ENCODE results near the gene ADISSP.

Gene ADISSP

DNA sequence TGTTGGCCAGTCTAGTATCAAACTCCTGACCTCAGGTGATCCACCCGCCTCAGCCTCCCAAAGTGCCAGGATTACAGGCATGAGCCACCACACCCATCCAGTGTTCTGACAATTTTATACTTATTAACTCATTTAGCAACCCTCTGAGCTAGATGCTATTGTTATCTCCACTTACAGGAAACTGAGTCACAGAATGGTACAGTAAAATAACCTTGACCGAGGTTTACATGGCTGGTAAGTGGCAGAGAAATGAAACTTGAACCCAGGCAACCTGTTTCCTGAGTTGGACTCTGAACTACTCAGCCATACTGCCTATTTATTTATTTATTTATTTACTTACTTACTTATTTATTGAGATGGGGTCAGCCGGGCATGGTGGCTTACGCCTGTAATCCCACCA lies 48.5 kb downstream of the ADISSP start:
- DNase-seq (ENCODE audit: low read depth, low spot score): no peak

DNA sequence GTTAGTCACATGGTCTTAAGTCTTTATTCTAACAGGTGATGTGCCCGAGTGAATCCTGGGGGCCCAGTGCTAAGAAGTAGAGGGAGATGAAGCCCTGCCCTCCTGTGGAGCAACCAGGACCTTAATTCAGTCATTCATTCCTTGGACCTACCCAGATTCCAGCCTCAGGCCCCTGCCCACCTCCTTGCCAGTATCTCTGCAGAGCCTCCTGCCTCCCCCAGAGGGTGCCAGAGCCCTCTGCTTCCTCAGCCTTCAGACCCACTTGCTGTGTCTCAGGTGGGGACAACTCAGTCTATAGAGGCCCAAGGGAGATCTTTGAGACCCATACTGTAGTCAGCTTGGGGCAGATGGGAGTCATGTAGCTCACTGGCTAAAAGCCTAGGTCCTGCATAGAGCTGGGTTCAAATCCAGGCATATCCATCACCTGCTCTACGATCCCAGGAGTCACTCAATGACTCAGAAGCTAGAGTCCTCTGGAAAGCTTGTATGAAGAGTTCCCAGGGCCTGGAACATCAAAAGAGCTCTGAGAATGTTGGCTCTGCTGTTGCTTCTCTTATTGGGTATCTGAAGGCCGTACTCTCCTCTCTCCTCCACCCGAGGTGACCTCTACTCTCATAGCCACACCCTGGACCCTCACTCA lies 51.2 kb downstream of the ADISSP start:
- peak; percentile 75 for DNase-seq (ENCODE audit: low read depth, low spot score)

DNA sequence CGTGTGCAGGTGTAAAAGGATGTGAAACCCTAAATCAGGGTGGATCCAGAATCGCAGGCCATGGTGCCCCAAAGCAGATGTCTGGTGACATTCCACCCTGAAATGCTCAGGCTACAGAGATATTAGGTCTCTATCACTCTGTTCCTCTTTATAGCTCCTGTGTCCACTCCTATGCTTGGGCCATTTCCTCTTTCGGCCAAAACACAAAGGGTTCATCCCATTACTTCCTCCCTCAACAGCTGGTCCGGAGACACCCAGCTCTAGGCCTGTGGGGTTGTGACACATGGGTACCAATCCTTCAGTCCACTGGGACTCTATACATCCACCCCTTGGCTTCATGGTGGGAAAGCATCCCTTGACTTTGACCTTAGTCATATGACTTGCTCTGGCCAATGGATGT lies 53.5 kb downstream of the ADISSP start:
- DNase-seq (ENCODE audit: low read depth, low spot score): no peak

DNA sequence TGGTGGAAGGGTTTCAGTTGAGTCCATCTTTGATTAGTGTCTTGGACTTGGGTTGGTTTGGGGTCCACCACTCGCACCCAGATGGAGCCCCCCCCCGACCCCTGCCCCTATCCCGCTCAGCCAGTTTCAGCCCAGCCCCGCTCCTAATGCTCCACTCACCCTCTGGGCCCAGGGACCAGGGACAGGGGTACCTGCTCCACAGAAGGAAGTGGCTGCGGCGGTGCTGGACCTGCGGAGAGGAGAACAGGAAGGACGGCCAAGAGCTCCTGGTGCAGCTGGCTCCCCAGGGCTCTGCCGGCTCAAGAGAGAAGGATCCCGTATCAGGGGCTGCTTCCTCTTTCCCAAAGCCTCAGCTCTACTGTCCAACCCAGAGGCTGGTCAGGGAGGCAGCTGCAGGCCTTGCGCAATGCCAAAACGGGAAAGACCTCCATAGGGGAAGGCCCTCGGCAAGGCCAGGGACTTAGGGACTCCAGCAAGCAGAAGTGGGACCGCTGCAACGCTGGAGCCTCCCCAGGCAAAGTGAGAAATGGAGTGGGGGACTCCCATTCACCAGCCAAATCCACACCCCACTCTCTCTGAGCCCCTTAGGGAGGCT lies 55.2 kb downstream of the ADISSP start, which contains the start of gene SIGLEC1:
TSS of gene SIGLEC1 (minus strand) at position 322 of the 595 bp plus-strand sequence. CDS start 5,472 bp downstream, outside the sequence.
- no peak for DNase-seq (ENCODE audit: low read depth, low spot score)

DNA sequence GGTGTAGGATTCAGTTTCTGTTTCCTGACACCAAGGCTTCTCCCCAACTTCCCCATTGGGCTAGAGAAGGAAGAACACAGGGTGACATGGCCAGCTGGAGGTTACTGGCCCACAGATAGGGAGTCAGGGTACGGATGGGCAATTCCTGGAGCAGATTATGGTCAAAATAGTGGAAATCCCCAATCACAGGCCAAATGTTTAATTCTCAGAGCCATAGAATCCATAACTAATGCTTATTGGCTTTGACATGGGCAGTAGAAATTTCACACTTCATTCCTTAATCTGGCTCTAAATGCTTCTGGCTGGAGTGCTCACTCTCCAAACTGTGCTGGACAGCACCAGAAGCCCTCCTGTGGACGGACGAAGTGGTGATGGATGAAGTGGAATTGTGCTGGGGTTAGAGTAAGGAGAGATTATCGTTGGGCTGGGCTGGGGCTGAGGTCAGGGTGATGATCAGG lies 56.0 kb downstream of the ADISSP start:
- DNase-seq (ENCODE audit: low read depth, low spot score): no peak

DNA sequence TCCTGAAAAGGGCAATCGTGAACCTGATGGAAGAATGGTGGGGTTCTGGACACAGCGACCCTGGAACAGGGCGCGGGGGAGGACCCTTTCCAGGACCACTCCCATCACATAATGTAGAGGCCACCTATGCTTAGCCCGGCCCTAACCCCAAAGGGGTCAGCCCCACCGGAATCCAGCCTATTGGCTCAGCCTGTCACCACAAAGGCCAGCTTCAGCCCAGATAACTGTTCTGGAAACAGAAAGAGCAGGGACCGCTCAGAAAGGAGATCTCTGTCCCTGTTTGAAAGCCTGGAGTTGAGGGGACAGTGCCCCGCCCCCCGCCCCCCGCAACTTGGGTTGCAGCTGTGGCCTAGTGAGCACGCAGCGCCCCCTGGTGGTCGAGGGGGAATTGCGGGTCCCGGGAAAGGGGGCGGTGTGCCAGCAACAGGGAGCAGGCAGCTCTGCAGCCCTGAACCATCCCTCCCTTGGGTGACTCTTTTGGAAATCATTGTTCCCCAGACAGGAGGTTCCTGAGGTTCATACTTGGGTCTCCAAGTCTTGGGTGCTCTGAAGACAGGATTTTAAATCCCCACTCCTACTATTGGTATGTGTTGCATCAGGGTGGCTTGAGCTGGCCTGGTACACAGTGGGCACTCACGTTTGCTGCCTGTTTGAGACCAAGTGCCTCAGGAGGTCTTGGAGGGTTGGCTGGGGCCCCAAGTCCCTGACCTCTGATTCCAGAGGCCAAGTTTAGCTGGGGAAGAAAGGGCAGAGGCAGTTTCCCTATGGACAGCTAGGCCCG lies 56.7 kb downstream of the ADISSP start:
- peak; percentile 80 for DNase-seq (ENCODE audit: low read depth, low spot score)

DNA sequence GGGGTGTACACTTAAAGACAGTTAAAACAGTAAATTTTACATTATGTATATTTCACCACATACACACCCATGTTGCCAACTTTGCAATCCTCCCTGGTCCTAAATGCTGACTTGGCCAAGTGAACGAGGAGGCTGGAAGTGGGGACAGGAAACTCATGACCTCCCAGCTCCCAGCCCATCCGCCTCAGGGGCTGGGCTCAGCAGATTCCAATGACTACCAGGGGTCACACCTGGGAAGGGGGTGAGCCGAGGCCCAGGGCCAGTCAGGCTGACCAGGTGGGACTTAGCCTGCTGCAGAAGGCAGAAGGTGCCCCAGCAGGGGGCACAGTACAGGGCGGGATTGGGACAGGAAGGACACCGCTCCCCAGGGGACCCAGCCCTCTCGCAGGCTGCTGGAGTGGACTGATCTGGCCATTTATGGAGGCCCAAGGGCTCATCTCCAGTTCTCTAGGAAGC lies 57.5 kb downstream of the ADISSP start:
- no peak for DNase-seq (ENCODE audit: low read depth, low spot score)

DNA sequence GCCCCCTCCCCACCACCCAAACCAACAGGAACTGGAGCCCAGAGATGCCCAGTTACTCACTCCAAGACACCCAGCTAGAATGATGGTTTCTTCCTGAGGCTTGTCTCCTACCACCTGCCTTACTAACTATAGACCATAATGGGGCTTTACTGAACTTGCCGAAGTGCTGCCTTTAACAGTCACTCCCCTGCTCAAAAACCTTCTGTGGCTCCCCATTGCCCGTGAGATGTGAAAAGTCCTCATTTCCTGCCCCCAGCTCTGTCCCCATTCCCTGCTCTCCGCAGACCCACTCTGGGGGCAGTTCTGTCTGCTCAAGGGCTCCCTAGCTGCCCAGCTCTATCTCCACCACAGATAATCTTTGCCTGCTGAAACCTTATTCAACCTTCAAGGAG lies 60.0 kb downstream of the ADISSP start:
- no peak for DNase-seq (ENCODE audit: low read depth, low spot score)

DNA sequence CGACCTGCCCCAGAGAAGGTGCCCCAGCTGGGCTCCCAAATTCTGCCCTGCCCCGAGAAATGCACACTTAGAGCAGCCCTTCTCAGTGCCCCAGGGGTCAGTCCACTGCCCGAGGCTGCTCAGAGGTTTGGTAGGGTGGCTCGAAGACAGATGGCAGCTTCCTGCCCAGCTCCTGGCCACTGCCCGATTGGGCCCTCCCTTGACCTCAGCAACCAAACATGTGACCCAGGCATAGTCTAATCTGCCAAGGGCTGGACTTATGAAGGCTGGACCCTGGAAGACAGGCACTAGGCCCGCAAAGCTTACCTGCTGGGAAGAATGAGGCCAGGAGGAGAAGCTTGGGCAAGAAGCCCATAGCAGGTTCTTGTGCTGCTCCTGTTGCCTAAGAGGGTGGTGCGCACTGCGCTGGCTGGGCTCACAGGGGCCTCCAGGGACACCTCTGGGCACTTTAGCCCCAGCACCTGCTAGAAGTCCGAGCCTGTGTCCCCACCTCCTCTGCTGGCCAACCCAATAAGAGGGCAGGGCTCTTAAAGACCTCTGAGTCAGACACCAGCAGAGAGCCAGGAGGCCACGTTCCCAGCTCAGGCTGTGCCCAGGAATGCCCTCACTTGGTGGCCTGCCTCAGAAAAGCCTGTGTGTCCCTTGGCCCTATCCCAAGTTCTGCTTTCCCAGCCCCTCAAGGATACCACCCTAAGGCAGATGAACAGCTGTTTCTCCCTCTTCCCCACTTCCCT lies 60.6 kb downstream of the ADISSP start:
- no peak for DNase-seq (ENCODE audit: low read depth, low spot score)

DNA sequence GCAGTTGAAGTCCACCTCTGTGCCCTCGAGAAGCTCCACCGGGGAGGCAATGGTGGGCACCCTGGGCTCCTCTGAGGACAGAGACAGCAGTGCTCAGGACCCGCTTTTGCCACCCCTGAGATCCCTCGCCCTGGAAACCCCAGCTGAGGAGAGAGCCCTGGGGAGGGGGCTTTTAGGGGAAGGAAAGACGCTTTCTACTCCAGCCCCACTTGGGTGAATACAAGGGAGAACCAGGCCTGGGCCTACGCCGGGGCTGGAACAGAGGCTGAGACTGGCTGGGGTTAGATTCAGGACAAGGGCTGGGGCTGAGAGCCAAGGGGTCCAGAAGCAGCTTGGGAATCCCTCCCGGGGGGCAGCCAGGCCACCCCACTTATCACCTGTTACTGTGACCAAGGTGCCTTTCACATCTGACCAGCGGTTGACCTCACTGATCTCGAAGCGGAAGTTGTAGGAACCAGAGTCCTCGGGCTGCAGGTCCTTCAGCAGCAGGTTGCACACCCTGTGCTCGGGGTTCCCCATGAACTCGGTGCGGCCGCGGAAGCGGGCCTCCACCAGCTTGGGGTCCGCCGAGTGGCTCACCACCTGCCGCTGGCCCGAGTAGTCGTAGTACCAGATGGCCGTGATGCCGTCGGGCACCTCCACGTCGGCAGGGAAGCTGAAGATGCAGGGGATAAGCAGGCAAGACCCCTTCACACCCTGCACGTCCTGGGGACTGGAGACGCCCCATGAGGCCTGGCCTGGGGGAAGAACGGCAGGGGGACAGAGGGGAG lies 61.4 kb downstream of the ADISSP start:
- no peak for DNase-seq (ENCODE audit: low read depth, low spot score)

DNA sequence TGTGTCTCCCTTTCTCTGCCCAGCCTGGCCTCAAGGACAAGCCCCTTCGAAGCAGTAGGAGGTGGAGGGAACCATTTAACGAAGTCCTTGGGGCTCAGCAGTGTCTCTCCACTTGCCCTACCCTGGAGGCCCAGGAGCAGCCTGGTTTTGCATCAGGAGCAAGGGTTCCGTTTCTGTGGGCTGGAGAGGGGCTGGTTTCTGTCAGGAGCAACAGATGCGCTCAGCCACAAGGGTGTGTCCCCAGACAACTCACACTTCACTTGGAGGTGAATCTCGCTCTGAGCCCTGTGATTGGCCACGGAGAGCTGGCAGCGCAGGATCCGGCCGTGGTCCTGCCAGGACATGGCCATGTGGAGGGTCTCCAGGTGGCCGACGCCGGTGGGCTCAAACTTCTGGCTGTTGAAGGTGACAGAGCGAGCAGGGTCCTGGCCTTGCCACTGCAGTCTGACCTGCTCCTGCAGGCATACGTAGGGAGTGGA lies 62.0 kb downstream of the ADISSP start:
- no peak for DNase-seq (ENCODE audit: low read depth, low spot score)

DNA sequence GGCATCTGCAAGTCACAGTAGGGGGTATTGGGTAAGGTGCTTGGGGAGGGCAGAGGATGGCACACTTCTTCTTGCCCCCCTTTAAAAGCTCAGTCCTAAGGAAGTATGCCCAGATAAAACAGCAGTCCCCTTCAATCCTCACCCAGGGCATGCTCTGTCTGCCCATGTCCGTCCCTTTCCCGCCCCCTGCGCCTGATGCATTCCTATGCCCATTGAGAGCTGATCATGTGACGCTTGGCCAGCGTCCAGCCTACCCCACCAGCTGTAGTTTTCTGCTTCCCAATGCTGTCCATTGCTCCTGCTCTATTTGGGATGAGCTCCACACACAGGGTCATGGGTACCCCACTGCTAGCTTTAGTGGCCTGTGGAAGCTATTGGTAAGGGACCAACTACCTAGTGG lies 63.5 kb downstream of the ADISSP start:
- no peak for DNase-seq (ENCODE audit: low read depth, low spot score)

Measured in ELF-1 (cell line).